ENCODE results near the gene DPH7.

DPH7 gene

DNA sequence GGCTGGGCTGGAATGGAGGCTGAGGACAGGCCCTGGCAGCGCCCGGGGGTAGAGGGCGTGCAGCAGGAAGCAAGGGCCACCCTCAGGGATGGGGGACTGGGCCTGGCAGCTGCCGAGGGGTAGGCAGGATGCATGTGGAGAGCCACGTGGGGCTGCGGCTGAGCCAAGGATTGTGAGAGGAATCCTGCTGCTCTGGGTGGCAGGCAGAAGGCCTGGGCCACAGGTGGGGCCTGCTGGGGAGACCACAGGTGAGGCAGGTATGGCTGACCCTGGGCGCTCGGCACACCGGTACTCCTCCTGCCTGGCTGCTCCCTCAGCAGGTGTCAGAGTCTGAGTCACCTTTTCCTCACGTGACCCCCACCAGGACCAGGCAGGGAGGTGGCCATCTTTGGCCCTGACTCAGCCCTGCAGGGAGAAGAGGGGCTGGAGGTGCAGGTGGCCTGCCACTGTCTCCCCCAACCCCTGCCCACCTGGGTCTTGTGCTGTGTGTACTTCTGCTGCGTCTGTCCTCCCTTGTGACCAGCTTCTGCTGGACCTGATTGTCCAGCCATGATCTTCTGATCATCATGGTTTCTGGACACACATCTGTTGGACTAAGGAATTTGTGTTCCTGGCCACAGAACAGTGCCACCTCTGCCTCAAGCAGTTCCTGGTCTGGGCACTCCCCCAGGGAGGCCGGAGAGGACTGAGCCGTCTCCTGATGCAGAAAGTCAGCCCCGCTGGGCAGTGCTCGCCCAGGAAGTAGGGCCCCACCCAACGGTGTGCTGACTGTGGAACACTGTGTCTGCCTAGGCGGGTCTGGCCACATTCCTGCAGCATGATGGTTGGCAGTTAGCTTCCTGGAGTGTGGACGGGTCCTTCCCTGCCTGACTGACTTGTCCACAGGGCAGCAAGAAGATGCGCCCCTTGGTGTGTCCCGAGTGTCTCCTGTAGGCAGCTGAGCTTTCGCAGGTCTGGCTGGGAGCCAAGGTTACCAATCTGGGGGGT, 33.2 kb upstream of the DPH7 start:
- peak overlapping the region; percentile 98 for H3K27ac ChIP-seq
- TF ChIP-seq, protein P1, sequence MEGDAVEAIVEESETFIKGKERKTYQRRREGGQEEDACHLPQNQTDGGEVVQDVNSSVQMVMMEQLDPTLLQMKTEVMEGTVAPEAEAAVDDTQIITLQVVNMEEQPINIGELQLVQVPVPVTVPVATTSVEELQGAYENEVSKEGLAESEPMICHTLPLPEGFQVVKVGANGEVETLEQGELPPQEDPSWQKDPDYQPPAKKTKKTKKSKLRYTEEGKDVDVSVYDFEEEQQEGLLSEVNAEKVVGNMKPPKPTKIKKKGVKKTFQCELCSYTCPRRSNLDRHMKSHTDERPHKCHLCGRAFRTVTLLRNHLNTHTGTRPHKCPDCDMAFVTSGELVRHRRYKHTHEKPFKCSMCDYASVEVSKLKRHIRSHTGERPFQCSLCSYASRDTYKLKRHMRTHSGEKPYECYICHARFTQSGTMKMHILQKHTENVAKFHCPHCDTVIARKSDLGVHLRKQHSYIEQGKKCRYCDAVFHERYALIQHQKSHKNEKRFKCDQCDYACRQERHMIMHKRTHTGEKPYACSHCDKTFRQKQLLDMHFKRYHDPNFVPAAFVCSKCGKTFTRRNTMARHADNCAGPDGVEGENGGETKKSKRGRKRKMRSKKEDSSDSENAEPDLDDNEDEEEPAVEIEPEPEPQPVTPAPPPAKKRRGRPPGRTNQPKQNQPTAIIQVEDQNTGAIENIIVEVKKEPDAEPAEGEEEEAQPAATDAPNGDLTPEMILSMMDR (conservative IDR thresholded peaks at IDR 0.05), result no peak

DNA sequence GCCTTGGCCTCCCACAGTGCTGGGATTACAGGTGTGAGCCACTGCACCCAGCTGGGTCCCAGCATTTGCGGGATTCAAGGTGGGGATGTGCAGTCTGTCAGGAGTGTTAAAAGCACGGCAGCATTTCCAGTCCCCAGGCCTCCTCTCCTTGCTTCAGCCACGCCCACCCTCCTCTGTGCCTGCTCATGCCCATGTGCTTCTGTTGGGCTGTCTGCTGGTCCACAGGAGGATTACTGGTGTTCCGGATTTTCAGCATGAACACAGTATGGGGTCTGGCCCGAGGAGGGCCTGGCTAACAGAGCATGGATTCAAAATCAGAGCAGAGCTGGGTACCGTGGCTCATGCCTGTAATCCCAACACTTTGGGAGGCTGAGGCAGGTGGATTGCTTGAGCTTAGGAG, 32.2 kb upstream of the DPH7 start:
- TF ChIP-seq, protein P1 (conservative IDR thresholded peaks at IDR 0.05), result no peak
- H3K27ac ChIP-seq, result peak overlapping the region; percentile 98

DNA sequence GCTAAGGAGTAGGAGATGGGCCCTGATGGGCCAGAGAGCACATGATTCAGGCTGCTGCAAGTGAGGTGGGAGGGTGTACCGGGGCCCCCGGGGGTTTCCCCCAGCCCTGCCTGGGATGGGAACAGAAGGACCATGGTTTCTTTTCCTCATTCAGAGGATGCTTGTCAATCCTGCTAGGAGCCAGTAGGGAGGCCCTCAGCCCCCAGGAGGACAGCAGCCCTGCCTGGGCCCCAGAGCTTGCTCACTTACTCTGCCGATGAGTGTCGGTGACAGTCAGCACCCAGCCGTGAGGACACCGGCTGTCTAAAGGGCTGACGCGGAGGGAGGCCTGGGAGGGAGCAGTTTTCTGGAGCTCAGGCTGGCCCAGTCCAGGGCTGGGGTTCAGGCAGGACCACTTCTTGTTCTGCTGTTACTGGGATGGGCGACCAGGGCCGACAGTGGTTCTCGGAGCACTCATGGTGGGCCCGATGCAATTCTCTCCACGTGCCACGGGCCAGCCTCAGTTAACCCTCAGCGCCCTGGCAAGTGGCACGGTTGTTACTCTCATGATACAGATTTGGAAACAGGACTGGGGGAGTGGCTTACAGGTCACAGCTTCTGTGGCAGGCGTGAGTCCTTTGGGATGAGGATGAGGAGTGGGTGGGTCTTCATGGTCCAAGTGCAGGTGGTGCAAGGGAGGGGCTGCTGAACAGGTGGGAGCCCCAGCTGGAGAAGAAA, 28.6 kb upstream of the DPH7 start:
- TF ChIP-seq, protein P1 (conservative IDR thresholded peaks at IDR 0.05), result no peak
- H3K27ac ChIP-seq, result peak overlapping the region; percentile 95

DNA sequence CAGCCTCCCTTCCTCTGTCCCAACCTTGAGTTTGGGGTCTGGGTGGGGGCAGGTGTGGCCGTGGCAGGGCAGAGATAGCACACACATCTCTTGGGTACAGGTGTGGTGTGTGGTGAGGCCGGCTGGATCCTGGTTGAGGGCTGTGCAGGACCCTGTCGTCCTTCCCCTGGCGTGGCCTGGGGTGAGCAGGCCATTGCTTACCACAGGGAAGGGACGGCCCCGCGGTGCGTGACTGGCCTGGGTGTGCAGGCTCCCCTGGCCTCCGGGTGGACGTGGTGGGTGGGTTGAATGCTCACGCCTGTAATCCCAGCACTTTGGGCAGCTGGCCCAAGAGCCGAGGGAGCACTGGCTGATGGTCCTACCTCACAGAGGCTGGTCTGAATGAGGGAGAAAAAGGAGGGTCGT, 28.0 kb upstream of the DPH7 start:
- H3K27ac ChIP-seq, result peak overlapping the region; percentile 95

DNA sequence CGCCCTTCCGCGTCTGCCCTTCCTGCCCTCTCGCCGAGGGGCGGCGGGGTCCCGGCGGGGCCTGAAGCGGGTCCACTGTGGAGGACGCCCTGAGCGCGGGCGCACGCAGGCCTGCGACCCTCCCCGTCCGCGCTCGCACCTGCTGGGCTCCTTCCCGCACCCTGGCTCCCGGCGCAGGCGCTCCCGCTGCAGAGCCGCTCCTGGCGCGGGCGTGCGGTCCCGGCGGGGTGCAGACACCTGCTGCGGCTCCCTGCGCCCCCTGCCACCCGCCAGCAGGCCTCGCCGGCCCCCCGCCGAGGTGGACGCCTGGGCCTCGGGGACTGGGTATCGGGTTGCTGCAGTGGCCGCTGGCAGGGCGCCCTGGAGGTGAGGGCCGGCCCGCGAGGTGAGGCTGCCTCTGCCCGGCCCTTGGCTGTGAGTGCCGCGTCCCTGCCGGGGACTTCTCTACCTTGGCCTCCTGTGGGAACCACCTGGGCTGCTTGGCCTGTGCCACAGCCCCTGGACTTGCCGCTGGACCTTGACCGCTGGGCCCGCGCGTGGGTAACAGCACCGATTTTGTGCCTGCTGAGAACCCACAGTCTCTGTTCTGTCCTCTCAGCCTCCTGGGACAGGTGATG, 27.4 kb upstream of the DPH7 start:
- peak overlapping the region; percentile 95 for H3K27ac ChIP-seq

More for the DNA sequence above, 28.0 kb upstream of the DPH7 start:
- TF ChIP-seq, protein P1 (conservative IDR thresholded peaks at IDR 0.05), result no peak

DNA sequence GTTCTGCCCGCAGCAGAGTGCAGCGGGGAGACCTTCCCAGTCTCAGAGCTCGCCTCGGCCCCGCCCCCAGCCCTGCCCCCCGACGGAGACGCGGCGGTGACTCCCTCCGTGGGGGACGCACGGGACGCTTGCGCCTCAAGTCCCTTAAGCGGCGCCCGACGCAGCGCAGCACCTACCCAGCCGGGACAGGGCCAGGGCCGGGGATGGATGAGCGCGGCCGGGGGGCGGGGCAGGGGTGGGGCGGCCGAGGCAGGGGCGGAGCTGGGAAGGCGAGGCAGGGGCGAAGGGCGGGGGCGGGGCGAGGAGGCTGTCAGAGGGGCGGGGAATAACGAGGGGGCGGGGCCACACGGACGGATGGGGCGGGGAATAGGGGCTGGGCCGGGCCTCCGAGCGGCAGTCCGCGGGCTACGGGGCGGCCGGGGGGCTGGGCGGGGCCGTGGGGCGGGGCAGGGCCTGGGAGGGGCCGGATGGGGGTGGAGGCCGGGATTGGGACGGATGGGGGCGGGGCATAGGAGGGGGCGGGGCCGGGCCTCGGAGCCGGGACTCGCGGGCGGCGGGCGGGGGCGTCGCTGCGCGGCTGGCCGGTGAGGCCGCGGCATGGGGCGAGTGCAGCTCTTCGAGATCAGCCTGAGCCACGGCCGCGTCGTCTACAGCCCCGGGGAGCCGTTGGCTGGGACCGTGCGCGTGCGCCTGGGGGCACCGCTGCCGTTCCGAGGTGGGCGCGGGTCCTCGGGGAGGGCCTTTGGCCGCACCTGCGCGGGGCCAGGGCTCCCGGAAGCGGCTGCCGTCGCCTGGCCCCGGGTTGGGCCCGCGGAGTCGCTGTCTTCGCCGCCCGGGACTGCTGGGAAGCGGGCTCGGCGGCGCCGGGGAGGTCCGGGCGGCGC, 26.6 kb upstream of the DPH7 start, which contains the start of gene ARRDC1:
Gene ARRDC1 (plus strand): TSS at position 566 of the 884 bp plus-strand sequence. CDS start 32 bp downstream, at position 598.
- TF ChIP-seq, protein P1 (conservative IDR thresholded peaks at IDR 0.05), result no peak
- H3K27ac ChIP-seq, result peak within 1 kb of the TSS; percentile 95

More for the DNA sequence above, 27.4 kb upstream of the DPH7 start:
- TF ChIP-seq, protein P1 (conservative IDR thresholded peaks at IDR 0.05), result no peak
